ENCODE results near the gene RMI2. TPM values are rescaled to one million over a fixed set of nuclear protein-coding genes. Genes with fewer than 3 reads are reported as not detected.
A peak's percentile ranks its signal among the peaks of the same experiment; 100 is the strongest.

Gene RMI2
- total and polyA plus RNA-seq, 9 of the 15 experiments (the other 6 are each of a cell fraction or from before 2014, with no cell fraction given) = 8.0 to 43.4 (median 32.5) TPM

DNA sequence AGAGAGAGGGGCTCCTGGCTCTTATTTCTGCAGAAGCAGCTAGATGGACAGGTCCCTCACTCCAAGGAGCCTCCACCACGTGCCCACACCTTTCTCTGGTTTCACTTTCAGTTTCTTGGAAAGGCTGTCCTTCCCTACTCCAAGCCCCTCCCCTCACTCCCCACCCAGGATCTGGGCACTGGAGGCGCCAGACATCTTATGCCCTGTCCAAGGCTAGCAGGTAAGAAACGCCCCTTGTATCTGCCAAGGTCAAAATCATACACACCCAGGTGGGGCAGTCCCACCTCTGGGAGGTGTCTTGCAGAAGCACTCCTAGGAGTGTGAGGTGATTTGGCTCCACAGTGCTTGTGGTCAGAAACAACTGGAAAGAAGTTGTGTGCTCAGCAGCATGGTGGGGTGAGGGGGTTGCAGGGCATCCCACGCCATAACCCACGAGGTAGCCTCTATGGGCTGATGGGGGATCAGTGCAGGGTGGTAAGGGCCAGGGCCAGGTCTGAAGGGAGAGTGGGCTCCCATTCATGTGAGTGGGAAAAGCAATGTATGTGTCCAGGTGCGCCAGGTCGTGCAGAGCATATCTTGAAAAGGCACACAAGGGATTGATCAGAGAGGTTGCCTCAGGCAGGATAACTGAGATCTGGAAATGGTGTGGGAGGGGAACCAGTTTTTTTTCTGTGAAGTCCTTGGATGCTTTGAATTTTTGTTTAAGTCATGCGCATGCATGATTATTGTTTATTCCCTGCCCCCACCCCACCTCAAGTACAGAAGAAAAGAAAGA, 32.4 kb upstream of the RMI2 start:
- H3K9me1 ChIP-seq (ENCODE audit: control insufficient read depth, insufficient read depth, low read length) = no peaks in the 10 kb centered on the region
- peaks cover 11 to 26% of the 10 kb centered on the region in 2 experiments; a peak in 3 of 5 replicates for H3K4me1 ChIP-seq (replicated peaks in 1 of 2; ENCODE audit: control insufficient read depth in 2 of 2, insufficient read depth in 2 of 2, low read length in 2 of 2)
- DNase-seq (ENCODE audit: extremely low read depth in 1 of 4, low spot score in 3 of 4) (peak; percentile 37 to 68 (median 52)), FAIRE-seq (peak; percentile 60), ATAC-seq (peak; percentile 83)
- ChIA-PET CTCF (ENCODE audit: low intra/inter-chr PET ratio) (no interaction called here), POLR2A (interaction anchor here (1.1 to 1.4 kb wide), 3 partner anchors 15 to 40 kb away, joined by 3 to 7 read pairs (median 3); no protein-coding TSS in a partner anchor)
- H3K27me3 ChIP-seq (ENCODE audit: control insufficient read depth in 2 of 2, insufficient read depth in 2 of 2, low read length in 2 of 2) = peaks cover 0 to 1% of the 10 kb centered on the region in 2 experiments; a peak in 1 of 5 replicates
- H3K4me3 ChIP-seq = no peak overlapping the region
- H3K9me3 ChIP-seq (replicated peaks; ENCODE audit: control insufficient read depth, insufficient read depth, low read depth, low read length) = no peaks in the 10 kb centered on the region
- no peak overlapping the region for H3K27ac ChIP-seq (ENCODE audit: extremely low read depth, low read depth, low read length)
- intact Hi-C loops (cut with micrococcal nuclease) (no loop called here), in situ Hi-C loops (cut with MboI) (no loop called here)
- H2AFZ ChIP-seq (ENCODE audit: low read depth, low read length) = peak overlapping the region; percentile 88
- WGBS (ENCODE audit: insufficient coverage, low coverage, missing lambda C conversion rate) = 40% methylated on average over 8 of the region's 8 CpGs
- H3K79me2 ChIP-seq (ENCODE audit: control insufficient read depth, insufficient read depth, low read length) = no peaks in the 10 kb centered on the region
- no peaks in the 10 kb centered on the region for H4K20me1 ChIP-seq (replicated peaks; ENCODE audit: control insufficient read depth, insufficient read depth, low read length)
- peak overlapping the region; percentile 64 for H3K4me2 ChIP-seq (ENCODE audit: insufficient read depth, low read length)
- H3K36me3 ChIP-seq (ENCODE audit: control insufficient read depth, insufficient read depth, low read length) = no peaks in the 10 kb centered on the region
- peak overlapping the region in 1 of 2 experiments; percentile 78; a peak in 1 of 4 replicates for H3K9ac ChIP-seq (ENCODE audit: insufficient read depth in 1 of 2, low read depth in 2 of 2, low read length in 2 of 2)
- no TSS peak for BruUV-seq (replicated peaks)
- TF ChIP-seq, protein P1, sequence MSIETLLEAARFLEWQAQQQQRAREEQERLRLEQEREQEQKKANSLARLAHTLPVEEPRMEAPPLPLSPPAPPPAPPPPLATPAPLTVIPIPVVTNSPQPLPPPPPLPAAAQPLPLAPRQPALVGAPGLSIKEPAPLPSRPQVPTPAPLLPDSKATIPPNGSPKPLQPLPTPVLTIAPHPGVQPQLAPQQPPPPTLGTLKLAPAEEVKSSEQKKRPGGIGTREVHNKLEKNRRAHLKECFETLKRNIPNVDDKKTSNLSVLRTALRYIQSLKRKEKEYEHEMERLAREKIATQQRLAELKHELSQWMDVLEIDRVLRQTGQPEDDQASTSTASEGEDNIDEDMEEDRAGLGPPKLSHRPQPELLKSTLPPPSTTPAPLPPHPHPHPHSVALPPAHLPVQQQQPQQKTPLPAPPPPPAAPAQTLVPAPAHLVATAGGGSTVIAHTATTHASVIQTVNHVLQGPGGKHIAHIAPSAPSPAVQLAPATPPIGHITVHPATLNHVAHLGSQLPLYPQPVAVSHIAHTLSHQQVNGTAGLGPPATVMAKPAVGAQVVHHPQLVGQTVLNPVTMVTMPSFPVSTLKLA (conservative IDR thresholded peaks at IDR 0.05) = peak; percentile 72 to 78; a peak in 3 of 4 replicates
- 0 out of 4 replicates have a peak, but pooled peaks of 1 of the 2 experiments have one; percentile 46 for TF ChIP-seq MAZ (CRISPR knock-in tag; conservative IDR thresholded peaks at IDR 0.05 in 1 of 2, IDR thresholded peaks at IDR 0.05 in 1 of 2)
- TF ChIP-seq, protein P2, sequence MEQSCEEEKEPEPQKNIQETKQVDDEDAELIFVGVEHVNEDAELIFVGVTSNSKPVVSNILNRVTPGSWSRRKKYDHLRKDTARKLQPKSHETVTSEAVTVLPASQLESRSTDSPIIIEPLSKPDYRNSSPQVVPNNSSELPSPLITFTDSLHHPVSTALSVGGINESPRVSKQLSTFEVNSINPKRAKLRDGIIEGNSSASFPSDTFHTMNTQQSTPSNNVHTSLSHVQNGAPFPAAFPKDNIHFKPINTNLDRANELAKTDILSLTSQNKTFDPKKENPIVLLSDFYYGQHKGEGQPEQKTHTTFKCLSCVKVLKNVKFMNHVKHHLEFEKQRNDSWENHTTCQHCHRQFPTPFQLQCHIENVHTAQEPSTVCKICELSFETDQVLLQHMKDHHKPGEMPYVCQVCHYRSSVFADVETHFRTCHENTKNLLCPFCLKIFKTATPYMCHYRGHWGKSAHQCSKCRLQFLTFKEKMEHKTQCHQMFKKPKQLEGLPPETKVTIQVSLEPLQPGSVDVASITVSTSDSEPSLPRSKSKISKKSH (CRISPR knock-in tag; IDR thresholded peaks at IDR 0.05) = no peak
- TF ChIP-seq PBX2 (CRISPR knock-in tag; IDR thresholded peaks at IDR 0.05; ENCODE audit: low read depth) = no peak
- peak; percentile 26; the same call in 1 of the 2 replicates for TF ChIP-seq PBX2 (tag; conservative IDR thresholded peaks at IDR 0.05; ENCODE audit: low read depth)
- no peak for TF ChIP-seq ZBTB26 (CRISPR knock-in tag; IDR thresholded peaks at IDR 0.05)
